ENCODE results near the gene CAB39L.
A peak's percentile ranks its signal among the peaks of the same experiment; 100 is the strongest.
"Not testable (repeated sequence)": the region's sequence is repeated elsewhere in the genome, so short reads cannot be mapped to it uniquely, and the experiment has no call there.

Gene CAB39L

GRCh38 chr13:49310251-49310650, 133.6 kb downstream of the CAB39L start:
- DNase-seq (ENCODE audit: low read depth, low spot score): no peak

- no peak for DNase-seq (ENCODE audit: low read depth, low spot score)
Measured at GRCh38 chr13:49308921-49309408, 134.9 kb downstream of the CAB39L start.

- peak; percentile 20 for DNase-seq (ENCODE audit: low read depth, low spot score)
Measured at GRCh38 chr13:49308097-49308875, 135.6 kb downstream of the CAB39L start.

- no peak for DNase-seq (ENCODE audit: low read depth, low spot score)
Measured at GRCh38 chr13:49307365-49307764, 136.5 kb downstream of the CAB39L start.

GRCh38 chr13:49305792-49306425, 138.0 kb downstream of the CAB39L start:
- DNase-seq (ENCODE audit: low read depth, low spot score): no peak

GRCh38 chr13:49304763-49305700, 138.8 kb downstream of the CAB39L start:
- no peak for DNase-seq (ENCODE audit: low read depth, low spot score)

GRCh38 chr13:49304356-49304755, 139.5 kb downstream of the CAB39L start:
- DNase-seq (ENCODE audit: low read depth, low spot score): no peak

GRCh38 chr13:49303533-49304252, 140.2 kb downstream of the CAB39L start:
- DNase-seq (ENCODE audit: low read depth, low spot score): no peak

GRCh38 chr13:49302817-49303216, 141.0 kb downstream of the CAB39L start:
- no peak for DNase-seq (ENCODE audit: low read depth, low spot score)

GRCh38 chr13:49302222-49302621, 141.6 kb downstream of the CAB39L start:
- DNase-seq (ENCODE audit: low read depth, low spot score): no peak

- DNase-seq (ENCODE audit: low read depth, low spot score): peak; percentile 29
Measured at GRCh38 chr13:49300739-49301589, 142.9 kb downstream of the CAB39L start.

- no peak for DNase-seq (ENCODE audit: low read depth, low spot score)
Measured at GRCh38 chr13:49300276-49300675, 143.6 kb downstream of the CAB39L start.

GRCh38 chr13:49298903-49299605, 144.8 kb downstream of the CAB39L start:
- DNase-seq (ENCODE audit: low read depth, low spot score): no peak

GRCh38 chr13:49298416-49298815, 145.4 kb downstream of the CAB39L start:
- DNase-seq (ENCODE audit: low read depth, low spot score): no peak

GRCh38 chr13:49297338-49297737, 146.5 kb downstream of the CAB39L start:
- no peak for DNase-seq (ENCODE audit: low read depth, low spot score)

- no peak for DNase-seq (ENCODE audit: low read depth, low spot score)
Measured at GRCh38 chr13:49296659-49297058, 147.2 kb downstream of the CAB39L start.

GRCh38 chr13:49295244-49295643, 148.6 kb downstream of the CAB39L start:
- DNase-seq (ENCODE audit: low read depth, low spot score): no peak

- DNase-seq (ENCODE audit: low read depth, low spot score): not testable (repeated sequence)
Measured at GRCh38 chr13:49294723-49295122, 149.1 kb downstream of the CAB39L start.

GRCh38 chr13:49292742-49293486, 150.9 kb downstream of the CAB39L start:
- peak; percentile 67 for DNase-seq (ENCODE audit: low read depth, low spot score)

All from brain pericyte (primary cell).